PFSK-1 (cell line): ENCODE data around the gene RPL10A.

Source experiments
- FOXP2 ChIP-seq: optimal IDR thresholded peaks from 2 replicates; pipeline ENCODE3; 2011; ENCODE audit warnings: borderline replicate concordance, control low read depth, inconsistent platforms; ENCODE audit not compliant: insufficient read depth; ENCODE audit errors: extremely low read length, extremely low read depth
- POLR2AphosphoS5 ChIP-seq: IDR thresholded peaks from 2 replicates; pipeline ENCODE4 v1.6.1; 2012; ENCODE audit warnings: low read depth, mild to moderate bottlenecking, control low read depth, low read length, moderate library complexity
- SIN3A ChIP-seq: IDR thresholded peaks from 2 replicates; pipeline ENCODE4 v1.6.1; 2012; ENCODE audit warnings: mild to moderate bottlenecking, low read length, moderate library complexity, borderline replicate concordance; ENCODE audit not compliant: insufficient read depth
- TAF1 ChIP-seq: IDR thresholded peaks from 2 replicates; pipeline ENCODE4 v1.6.1; 2012; ENCODE audit warnings: low read length, control low read depth, borderline replicate concordance; ENCODE audit not compliant: insufficient read depth
- TF ChIP-seq, protein P1 (sequence below), 2 experiments: IDR thresholded peaks; 2 replicates each; pipeline versions ENCODE4 v1.6.1 to v1.8.0; 2011 to 2012; ENCODE audit warnings: low read depth in 2 of 2, low read length in 2 of 2, control low read depth in 1 of 2, inconsistent platforms in 1 of 2, mild to moderate bottlenecking in 1 of 2, moderate library complexity in 1 of 2; ENCODE audit not compliant: insufficient read depth in 1 of 2

RPL10A gene

DNA sequence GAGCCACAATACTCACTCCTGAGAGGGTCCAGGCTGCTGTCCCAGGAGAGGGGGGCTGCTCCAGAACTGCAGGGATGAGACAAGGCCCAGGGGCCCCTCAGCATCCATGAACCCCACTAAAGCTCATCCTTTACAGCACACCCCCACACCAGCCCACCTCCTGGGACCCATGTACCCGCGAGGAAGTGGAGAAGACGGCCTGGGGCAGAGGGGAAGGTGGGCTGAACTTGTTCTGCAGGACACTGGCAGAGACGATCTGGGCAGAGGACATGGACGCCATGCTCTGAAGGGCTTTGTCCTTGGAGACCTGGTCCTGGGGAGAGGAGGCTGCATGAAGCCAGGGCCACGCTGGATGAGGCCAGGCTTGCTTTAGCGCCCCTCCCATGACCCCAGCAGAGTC lies 10.1 kb downstream of the RPL10A start:
- TF ChIP-seq, protein P1, sequence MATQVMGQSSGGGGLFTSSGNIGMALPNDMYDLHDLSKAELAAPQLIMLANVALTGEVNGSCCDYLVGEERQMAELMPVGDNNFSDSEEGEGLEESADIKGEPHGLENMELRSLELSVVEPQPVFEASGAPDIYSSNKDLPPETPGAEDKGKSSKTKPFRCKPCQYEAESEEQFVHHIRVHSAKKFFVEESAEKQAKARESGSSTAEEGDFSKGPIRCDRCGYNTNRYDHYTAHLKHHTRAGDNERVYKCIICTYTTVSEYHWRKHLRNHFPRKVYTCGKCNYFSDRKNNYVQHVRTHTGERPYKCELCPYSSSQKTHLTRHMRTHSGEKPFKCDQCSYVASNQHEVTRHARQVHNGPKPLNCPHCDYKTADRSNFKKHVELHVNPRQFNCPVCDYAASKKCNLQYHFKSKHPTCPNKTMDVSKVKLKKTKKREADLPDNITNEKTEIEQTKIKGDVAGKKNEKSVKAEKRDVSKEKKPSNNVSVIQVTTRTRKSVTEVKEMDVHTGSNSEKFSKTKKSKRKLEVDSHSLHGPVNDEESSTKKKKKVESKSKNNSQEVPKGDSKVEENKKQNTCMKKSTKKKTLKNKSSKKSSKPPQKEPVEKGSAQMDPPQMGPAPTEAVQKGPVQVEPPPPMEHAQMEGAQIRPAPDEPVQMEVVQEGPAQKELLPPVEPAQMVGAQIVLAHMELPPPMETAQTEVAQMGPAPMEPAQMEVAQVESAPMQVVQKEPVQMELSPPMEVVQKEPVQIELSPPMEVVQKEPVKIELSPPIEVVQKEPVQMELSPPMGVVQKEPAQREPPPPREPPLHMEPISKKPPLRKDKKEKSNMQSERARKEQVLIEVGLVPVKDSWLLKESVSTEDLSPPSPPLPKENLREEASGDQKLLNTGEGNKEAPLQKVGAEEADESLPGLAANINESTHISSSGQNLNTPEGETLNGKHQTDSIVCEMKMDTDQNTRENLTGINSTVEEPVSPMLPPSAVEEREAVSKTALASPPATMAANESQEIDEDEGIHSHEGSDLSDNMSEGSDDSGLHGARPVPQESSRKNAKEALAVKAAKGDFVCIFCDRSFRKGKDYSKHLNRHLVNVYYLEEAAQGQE (IDR thresholded peaks at IDR 0.05; ENCODE audit: insufficient read depth in 1 of 2, low read depth in 2 of 2, low read length in 2 of 2) = no peak
- no peak for TF ChIP-seq TAF1
- TF ChIP-seq POLR2AphosphoS5 = no peak
- TF ChIP-seq SIN3A = no peak
- TF ChIP-seq FOXP2 = no peak

DNA sequence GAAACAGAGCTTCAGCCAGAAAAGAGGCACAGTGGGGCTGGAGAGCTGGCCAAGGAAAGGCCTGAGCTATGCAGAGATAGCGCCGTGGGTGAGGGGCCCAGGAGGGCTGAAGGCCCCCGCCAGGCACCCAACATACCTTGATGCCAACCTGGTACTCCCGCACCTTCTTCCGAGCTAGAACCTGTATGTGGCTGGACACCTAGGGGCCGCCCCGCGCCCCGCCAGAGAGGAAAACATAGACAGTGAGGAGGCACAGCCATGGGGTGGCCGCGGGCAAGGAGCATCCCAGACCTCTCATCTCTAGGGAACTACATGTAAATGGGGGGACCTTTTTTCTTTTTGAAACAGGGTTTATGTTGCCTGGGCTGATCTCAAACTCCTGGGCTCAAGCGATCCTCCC lies 12.0 kb downstream of the RPL10A start:
- TF ChIP-seq, protein P1 (IDR thresholded peaks at IDR 0.05; ENCODE audit: insufficient read depth in 1 of 2, low read depth in 2 of 2, low read length in 2 of 2) = no peak
- TF ChIP-seq SIN3A (no peak), POLR2AphosphoS5 (no peak), FOXP2 (no peak), TAF1 (no peak)

DNA sequence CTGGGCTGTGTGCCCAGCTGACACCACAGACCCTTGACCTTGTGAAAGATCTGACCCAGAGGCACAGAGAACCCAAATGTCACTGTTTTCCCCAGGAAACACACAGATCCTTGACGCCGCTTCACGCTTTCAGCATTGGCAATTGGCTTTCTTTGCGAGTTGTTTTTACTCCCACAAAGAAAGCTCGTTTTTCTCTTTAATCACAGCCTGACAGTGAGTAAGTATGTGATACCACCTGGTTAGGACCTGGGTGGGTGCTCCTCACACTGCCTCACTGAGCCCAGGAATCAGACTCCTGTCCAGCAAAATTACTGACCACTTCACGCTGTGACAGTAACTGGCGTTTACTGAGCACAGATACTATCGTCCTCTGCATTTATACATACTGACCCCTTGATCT lies 13.0 kb downstream of the RPL10A start:
- no peak for TF ChIP-seq POLR2AphosphoS5
- TF ChIP-seq FOXP2 = no peak
- no peak for TF ChIP-seq SIN3A
- TF ChIP-seq, protein P1 (IDR thresholded peaks at IDR 0.05; ENCODE audit: insufficient read depth in 1 of 2, low read depth in 2 of 2, low read length in 2 of 2) = no peak
- no peak for TF ChIP-seq TAF1

DNA sequence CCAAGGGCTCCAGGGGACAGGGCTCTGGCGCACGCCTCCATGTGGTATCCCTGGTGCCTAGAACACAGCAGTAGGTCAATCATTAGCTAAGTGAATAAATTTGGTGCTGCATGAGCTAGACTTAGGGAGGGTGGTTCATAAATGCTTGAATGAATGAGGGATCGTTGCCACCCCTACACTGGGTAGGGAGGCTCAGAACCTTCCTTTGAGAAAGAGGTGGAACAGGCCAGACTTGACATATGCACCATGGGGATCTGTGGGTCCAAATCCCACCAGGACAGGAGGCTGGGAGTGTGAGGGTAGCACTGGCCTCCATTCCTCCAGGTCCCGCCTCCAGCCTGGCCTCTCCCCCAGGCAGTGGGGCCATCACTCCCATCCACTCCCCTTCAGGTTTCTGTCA lies 14.9 kb downstream of the RPL10A start:
- TF ChIP-seq TAF1 = no peak
- TF ChIP-seq SIN3A = no peak
- TF ChIP-seq FOXP2 = no peak

DNA sequence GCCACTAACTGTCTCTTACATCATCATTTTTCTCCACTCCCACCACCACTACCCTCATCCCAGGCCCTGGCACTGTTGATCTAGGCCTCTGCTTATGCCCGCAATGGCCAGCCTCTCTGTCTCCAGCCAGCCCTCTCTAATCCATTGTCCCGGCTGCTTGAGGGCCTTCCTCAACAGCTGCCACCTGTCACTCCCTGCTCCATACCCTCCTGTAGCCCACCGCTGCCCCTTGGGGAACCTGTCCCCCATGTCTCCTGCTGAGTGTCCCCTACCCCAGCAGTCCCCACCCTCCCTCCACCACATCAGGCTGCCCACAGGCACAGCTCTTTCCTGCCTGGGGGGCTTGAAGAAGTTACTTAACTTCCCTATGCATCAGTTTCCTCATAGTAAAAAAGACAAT lies 15.3 kb downstream of the RPL10A start:
- no peak for TF ChIP-seq FOXP2
- no peak for TF ChIP-seq POLR2AphosphoS5
- TF ChIP-seq TAF1 = no peak
- no peak for TF ChIP-seq SIN3A
- TF ChIP-seq, protein P1 (IDR thresholded peaks at IDR 0.05; ENCODE audit: insufficient read depth in 1 of 2, low read depth in 2 of 2, low read length in 2 of 2) = no peak
